AG09309 (cell line): Measurements from ENCODE around the gene DYNLRB1.

Experiments
- DNase-seq: peaks from one replicate; pipeline ENCODE4 v3.0.0-alpha.2; 2010; ENCODE audit warnings: low read depth
- H3K4me3 ChIP-seq: 2 replicates; pipeline ENCODE4 v1.5.1; 2011; ENCODE audit warnings: mild to moderate bottlenecking, low read depth, low read length, moderate library complexity; ENCODE audit not compliant: control insufficient read depth
- TF ChIP-seq, protein P1 (sequence below): IDR thresholded peaks from 2 replicates; pipeline ENCODE4 v1.5.1; 2011; ENCODE audit warnings: mild to moderate bottlenecking, low read depth, low read length, inconsistent platforms; ENCODE audit not compliant: insufficient read depth, control insufficient read depth; ENCODE audit errors: missing control alignments

DYNLRB1 gene

DNA sequence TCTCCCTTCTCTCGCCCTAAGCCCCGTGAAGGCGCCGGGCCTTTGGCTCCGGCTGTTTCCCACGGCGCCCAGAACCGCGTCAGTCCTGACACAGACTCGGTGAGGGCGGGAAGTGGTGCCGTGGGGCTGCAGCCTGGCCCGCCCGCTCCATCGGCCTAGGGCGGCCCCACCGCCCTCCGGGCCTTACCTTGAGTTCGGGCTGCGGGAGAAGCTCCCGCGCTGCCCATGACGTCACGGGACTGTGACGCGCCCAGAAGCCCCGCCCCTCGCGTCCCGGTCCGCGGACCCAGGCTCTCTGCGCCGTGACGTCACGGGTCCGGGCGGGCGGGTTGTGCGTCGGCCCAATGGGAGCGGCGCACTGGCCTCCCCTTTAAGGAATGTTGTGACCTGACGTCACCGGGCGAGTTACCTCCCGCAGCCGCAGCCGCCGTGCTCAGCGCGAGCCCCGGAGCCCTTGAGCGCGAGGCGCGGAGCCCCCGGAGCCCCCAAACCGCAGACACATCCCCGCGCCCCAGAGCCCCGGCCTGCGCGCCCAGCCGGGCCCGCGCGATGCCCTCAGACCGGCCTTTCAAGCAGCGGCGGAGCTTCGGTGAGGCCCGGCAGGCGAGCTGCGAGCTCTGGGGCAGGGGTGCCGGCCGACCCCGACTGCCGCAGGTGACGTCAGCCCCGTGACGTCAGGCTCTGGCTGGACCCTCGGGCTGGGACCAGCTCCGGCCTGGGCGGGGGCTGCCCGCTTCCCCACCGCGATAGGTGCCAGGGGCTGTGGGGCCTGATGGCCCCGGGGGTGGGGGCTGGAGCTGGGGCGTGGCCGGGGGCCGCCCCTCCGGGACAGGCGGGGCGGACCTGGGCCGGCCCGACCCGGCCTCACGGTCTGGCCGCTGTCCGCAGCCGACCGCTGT is 42.3 kb downstream of the DYNLRB1 start, which contains the start of gene MAP1LC3A:
Gene MAP1LC3A (plus strand): TSS at position 399 of the 899 bp plus-strand sequence. CDS start 151 bp downstream, at position 550.
- H3K4me3 ChIP-seq = peak within 1 kb of the TSS; percentile 73
- TF ChIP-seq, protein P1, sequence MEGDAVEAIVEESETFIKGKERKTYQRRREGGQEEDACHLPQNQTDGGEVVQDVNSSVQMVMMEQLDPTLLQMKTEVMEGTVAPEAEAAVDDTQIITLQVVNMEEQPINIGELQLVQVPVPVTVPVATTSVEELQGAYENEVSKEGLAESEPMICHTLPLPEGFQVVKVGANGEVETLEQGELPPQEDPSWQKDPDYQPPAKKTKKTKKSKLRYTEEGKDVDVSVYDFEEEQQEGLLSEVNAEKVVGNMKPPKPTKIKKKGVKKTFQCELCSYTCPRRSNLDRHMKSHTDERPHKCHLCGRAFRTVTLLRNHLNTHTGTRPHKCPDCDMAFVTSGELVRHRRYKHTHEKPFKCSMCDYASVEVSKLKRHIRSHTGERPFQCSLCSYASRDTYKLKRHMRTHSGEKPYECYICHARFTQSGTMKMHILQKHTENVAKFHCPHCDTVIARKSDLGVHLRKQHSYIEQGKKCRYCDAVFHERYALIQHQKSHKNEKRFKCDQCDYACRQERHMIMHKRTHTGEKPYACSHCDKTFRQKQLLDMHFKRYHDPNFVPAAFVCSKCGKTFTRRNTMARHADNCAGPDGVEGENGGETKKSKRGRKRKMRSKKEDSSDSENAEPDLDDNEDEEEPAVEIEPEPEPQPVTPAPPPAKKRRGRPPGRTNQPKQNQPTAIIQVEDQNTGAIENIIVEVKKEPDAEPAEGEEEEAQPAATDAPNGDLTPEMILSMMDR = no peak
- DNase-seq = peak; percentile 59

DNA sequence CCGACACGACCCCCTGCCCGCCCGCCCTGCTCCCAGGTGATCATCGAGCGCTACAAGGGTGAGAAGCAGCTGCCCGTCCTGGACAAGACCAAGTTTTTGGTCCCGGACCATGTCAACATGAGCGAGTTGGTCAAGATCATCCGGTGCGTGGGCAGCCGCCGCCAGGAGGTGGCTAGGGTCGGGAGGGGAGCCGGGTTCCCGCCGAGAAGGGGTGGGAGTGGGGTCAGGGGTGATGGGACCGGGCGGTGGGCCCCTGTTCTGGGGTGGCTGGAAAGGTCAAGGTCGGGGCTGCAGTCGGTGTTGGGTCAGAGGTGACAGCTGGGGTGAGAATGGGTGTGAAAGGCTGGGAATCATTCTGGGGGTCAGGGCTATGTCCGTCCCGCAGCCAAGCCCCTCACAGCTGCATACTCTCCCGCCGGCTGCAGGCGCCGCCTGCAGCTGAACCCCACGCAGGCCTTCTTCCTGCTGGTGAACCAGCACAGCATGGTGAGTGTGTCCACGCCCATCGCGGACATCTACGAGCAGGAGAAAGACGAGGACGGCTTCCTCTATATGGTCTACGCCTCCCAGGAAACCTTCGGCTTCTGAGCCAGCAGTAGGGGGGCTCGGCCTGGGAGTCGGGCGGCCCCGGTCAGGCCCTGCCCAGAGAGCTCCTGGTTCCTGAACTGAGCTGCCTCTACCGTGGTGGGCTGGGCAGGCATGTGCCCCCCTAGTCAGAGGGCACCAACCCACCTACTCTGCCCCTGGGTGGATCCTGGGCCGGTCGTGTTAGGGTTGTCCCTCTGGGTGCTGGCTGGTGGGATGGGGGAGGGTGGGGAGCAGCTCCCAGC is 43.3 kb downstream of the DYNLRB1 start:
- TF ChIP-seq, protein P1 = no peak
- peak overlapping the region; percentile 73 for H3K4me3 ChIP-seq
- DNase-seq = no peak

DNA sequence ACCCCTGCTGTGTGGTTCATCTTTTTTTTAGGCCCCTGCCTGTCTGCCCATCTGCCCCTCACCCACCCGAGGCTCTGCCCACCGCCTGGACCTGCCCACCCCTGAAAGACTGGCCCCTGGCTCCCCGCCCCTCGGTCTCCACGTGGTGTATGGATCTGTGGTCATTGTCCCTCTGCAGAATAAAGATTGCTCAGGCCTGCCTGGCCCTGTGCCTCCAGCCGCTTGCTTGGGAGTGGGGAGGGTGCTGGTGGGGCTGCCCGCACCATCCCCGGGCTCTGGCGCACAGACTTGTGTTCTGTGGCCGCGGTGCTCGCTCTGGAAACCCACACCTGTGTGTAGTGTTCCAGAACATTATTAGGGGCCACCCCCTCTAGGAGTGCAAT is 43.9 kb downstream of the DYNLRB1 start:
- no peak for DNase-seq
- TF ChIP-seq, protein P1 = no peak
- no peak overlapping the region for H3K4me3 ChIP-seq

DNA sequence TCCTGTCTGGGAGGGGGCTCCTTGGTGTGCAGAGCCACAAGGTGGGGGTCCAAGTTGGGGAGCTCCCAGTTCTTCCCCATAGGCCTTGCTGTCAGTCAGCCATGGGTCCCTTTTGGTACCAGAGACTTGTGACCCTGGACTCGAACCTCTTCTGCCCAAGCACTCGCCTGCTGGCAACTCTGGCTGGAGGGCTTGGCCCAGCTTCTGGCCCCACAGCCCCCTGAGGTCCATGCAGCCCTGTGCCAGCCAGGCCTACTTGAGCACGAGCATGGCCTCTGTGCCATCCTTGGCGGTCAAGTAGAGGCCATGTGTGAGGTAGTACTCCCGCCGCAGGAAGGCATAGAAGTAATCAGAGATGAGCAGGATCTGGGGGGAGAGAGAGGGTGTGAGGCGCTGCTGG is 44.4 kb downstream of the DYNLRB1 start:
- no peak for DNase-seq
- TF ChIP-seq, protein P1 = no peak
- H3K4me3 ChIP-seq = no peak overlapping the region

DNA sequence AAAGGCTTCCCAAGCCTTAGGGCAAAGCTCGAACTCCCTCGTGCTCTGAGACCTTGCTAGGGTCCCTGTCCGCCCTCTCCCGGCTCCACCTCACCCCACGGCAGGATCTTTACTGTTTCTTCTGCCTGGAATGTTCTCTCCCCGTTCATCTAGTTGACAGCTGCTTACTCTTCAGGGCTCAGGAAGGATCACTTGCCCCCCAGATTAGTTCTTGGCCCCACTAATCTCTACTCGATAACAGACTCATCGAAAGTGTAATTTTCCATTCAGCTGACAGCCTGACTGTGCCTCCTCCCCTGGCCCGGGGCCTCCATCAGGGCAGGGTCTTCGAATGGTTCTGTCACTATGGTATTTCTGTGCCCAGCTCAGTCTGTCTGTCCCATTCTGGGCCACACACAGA is 45.4 kb downstream of the DYNLRB1 start:
- H3K4me3 ChIP-seq = no peak overlapping the region
- TF ChIP-seq, protein P1 = no peak
- DNase-seq = no peak

DNA sequence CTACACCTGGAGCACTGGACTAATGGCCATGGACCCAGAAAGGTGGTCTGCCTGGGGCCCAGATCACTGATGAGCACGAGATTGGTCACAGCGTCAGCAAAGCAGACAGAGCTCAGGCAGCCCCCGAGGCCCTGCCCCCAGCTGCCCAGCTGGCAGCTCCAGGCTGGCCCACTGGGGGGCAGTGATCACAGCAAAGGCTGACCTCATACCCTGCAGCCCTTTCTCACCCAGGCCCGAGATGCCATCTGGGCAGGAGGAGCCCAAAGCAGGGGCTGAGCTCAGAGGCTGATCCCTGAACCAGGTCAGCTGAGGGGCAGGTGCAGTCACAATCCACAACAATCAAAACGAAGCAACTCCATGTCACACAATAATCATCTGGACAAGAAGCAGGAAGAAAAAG is 46.4 kb downstream of the DYNLRB1 start:
- TF ChIP-seq, protein P1 = peak; percentile 50
- no peak overlapping the region for H3K4me3 ChIP-seq
- DNase-seq = no peak
